GM18520 (cell line): ENCODE data around the gene ERI2.

Source experiments
- ATAC-seq: cut with Tn5 transposase; IDR thresholded peaks from one replicate; pipeline ENCODE4 v1.9.1; 2021; ENCODE audit not compliant: unreplicated experiment

ERI2 gene

GRCh38 chr16:20821682-20822081 lies 15.4 kb upstream of the ERI2 start:
- no peak for ATAC-seq

- ATAC-seq: no peak
Measured at GRCh38 chr16:20818929-20819585, 12.8 kb upstream of the ERI2 start.

- ATAC-seq: no peak
Measured at GRCh38 chr16:20814784-20815183, 8.5 kb upstream of the ERI2 start.

- no peak for ATAC-seq
Measured at GRCh38 chr16:20812510-20812909, 6.2 kb upstream of the ERI2 start.

- ATAC-seq: no peak
Measured at GRCh38 chr16:20811889-20812439, 5.7 kb upstream of the ERI2 start.

- ATAC-seq: no peak
Measured at GRCh38 chr16:20807862-20808261, 1.6 kb upstream of the ERI2 start.

- ATAC-seq: peak; percentile 4
Measured at GRCh38 chr16:20805684-20806167, 546 bp downstream of the ERI2 start.

- no peak for ATAC-seq
Measured at GRCh38 chr16:20803561-20804214, 2.6 kb downstream of the ERI2 start.

- ATAC-seq: no peak
Measured at GRCh38 chr16:20803192-20803560, 3.1 kb downstream of the ERI2 start.

GRCh38 chr16:20801278-20801677 lies 5.0 kb downstream of the ERI2 start:
- ATAC-seq: no peak

GRCh38 chr16:20799599-20799998 lies 6.7 kb downstream of the ERI2 start:
- ATAC-seq: no peak

- ATAC-seq: no peak
Measured at GRCh38 chr16:20798364-20798763, 7.9 kb downstream of the ERI2 start.

- ATAC-seq: no peak
Measured at GRCh38 chr16:20791923-20792612, 14.2 kb downstream of the ERI2 start.

- no peak for ATAC-seq
Measured at GRCh38 chr16:20789130-20789529, 17.1 kb downstream of the ERI2 start.

GRCh38 chr16:20784204-20784603 lies 22.1 kb downstream of the ERI2 start:
- no peak for ATAC-seq

- no peak for ATAC-seq
Measured at GRCh38 chr16:20782470-20782869, 23.8 kb downstream of the ERI2 start.

GRCh38 chr16:20781697-20782096 lies 24.6 kb downstream of the ERI2 start:
- ATAC-seq: no peak

GRCh38 chr16:20774703-20775362 lies 31.4 kb downstream of the ERI2 start:
- no peak for ATAC-seq

GRCh38 chr16:20773679-20774078 lies 32.6 kb downstream of the ERI2 start:
- ATAC-seq: no peak

GRCh38 chr16:20768818-20769217 lies 37.5 kb downstream of the ERI2 start:
- ATAC-seq: no peak

- ATAC-seq: no peak
Measured at GRCh38 chr16:20768121-20768520, 38.2 kb downstream of the ERI2 start.
